ENCODE results near the gene GIMAP4. TPM values are rescaled to one million over a fixed set of nuclear protein-coding genes. Genes with fewer than 3 reads are reported as not detected.

GIMAP4 gene
- total and polyA plus RNA-seq, 8 donors: 0.89 to 79.9 (median 12.2) TPM; not detected in 1

GRCh38 chr7:150585199-150585598 lies 18.0 kb downstream of the GIMAP4 start:
- intact Hi-C loops (cut with DNase I; ENCODE audit: low total_unique reads): no loop called here
- peak overlapping the region in 1 of 5 donors; percentile 65 for H3K27ac ChIP-seq
- peaks cover 0 to 9% (median 0%) of the 10 kb centered on the region in 4 donors for H3K9me3 ChIP-seq
- DNase-seq: no peak
- no peaks in the 10 kb centered on the region for H3K36me3 ChIP-seq
- H3K4me1 ChIP-seq: peaks cover 0 to 26% (median 3%) of the 10 kb centered on the region in 4 donors
- no peaks in the 10 kb centered on the region for H3K27me3 ChIP-seq
- no peak overlapping the region for H3K4me3 ChIP-seq
- WGBS, 5 donors: 77 to 84% (median 78%) methylated on average over 7 of the region's 7 CpGs
- TF ChIP-seq EP300 (IDR thresholded peaks at IDR 0.05) (no peak), POLR2AphosphoS5 (IDR thresholded peaks at IDR 0.05) (no peak), POLR2A (IDR thresholded peaks at IDR 0.05) (no peak)
- TF ChIP-seq, protein P1, sequence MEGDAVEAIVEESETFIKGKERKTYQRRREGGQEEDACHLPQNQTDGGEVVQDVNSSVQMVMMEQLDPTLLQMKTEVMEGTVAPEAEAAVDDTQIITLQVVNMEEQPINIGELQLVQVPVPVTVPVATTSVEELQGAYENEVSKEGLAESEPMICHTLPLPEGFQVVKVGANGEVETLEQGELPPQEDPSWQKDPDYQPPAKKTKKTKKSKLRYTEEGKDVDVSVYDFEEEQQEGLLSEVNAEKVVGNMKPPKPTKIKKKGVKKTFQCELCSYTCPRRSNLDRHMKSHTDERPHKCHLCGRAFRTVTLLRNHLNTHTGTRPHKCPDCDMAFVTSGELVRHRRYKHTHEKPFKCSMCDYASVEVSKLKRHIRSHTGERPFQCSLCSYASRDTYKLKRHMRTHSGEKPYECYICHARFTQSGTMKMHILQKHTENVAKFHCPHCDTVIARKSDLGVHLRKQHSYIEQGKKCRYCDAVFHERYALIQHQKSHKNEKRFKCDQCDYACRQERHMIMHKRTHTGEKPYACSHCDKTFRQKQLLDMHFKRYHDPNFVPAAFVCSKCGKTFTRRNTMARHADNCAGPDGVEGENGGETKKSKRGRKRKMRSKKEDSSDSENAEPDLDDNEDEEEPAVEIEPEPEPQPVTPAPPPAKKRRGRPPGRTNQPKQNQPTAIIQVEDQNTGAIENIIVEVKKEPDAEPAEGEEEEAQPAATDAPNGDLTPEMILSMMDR (IDR thresholded peaks at IDR 0.05): no peak

DNA sequence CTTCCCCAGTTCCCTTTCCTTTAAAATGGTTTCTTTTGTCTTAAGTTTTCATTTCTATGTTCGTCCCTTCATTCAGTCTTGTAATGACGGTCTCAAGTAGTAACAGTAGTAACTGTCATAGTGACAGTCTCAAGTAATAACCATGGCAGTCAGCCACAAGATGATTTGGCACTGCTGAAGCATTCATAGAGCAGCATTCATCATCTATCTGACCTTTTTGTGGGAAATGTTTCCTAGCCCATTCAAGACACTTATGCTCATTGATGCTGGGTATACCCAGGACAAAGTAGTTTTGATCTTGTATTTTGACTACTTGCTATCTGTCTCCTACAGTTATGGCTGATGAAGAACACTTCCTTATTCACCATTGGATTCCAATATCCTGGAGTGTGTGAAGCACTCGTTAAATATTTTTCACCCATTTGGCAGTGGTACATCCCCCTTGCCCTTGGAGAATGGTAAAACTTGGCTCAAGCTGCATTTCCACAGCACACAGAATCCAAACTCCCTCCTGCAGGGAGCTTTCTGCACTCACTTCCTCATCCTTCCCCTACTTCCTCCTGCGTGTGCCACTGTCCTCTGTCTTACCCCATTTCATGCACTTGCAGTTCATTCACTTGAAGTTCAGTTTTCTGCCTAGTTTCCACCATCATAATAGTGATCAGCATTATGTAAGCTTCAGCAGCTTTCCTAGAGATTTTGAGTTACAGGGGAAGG lies 19.0 kb downstream of the GIMAP4 start:
- intact Hi-C loops (cut with DNase I; ENCODE audit: low total_unique reads): no loop called here
- peaks cover 0 to 18% (median 3%) of the 10 kb centered on the region in 4 donors for H3K4me1 ChIP-seq
- no peak for DNase-seq
- TF ChIP-seq POLR2AphosphoS5 (IDR thresholded peaks at IDR 0.05): no peak
- no peak for TF ChIP-seq EP300 (IDR thresholded peaks at IDR 0.05)
- TF ChIP-seq, protein P1 (IDR thresholded peaks at IDR 0.05): no peak
- no peak for TF ChIP-seq POLR2A (IDR thresholded peaks at IDR 0.05)
- no peaks in the 10 kb centered on the region for H3K27me3 ChIP-seq
- no peaks in the 10 kb centered on the region for H3K36me3 ChIP-seq
- WGBS, 5 donors: 49 to 72% (median 67%) methylated on average over 4 of the region's 4 CpGs
- peaks cover 0 to 2% (median 0%) of the 10 kb centered on the region in 4 donors for H3K9me3 ChIP-seq
- peak overlapping the region; percentile 30 to 65 (median 63) for H3K27ac ChIP-seq
- H3K4me3 ChIP-seq: no peak overlapping the region

DNA sequence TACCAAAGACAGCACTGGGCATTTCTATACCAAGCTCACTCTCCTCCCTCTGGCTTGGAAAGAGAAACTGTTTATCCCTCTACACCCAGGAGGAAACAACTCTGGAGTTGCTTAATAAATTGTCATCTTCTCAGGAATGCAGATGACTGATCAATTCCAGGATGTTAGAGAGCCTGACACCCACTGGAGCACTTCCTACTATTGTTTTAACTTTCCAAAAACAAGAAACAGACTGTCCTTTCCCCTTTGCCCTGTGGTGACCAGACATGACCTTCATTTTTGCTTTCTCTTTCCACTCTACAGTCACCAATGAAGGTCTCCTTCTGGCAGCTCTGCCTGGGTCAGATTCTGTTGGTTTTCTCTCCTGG lies 19.6 kb downstream of the GIMAP4 start:
- no peak overlapping the region for H3K4me3 ChIP-seq
- H3K9me3 ChIP-seq: peaks cover 0 to 6% (median 4%) of the 10 kb centered on the region in 4 donors
- TF ChIP-seq EP300 (IDR thresholded peaks at IDR 0.05): no peak
- TF ChIP-seq POLR2AphosphoS5 (IDR thresholded peaks at IDR 0.05): peak in 2 of 3 donors; percentile 8 to 39
- no peak for TF ChIP-seq POLR2A (IDR thresholded peaks at IDR 0.05)
- TF ChIP-seq, protein P1 (IDR thresholded peaks at IDR 0.05): no peak
- H3K4me1 ChIP-seq: peaks cover 0 to 18% (median 3%) of the 10 kb centered on the region in 4 donors
- DNase-seq: peak in 1 of 2 donors; percentile 30
- H3K36me3 ChIP-seq: no peaks in the 10 kb centered on the region
- intact Hi-C loops (cut with DNase I; ENCODE audit: low total_unique reads): no loop called here
- H3K27me3 ChIP-seq: no peaks in the 10 kb centered on the region
- peak overlapping the region; percentile 45 to 65 (median 63) for H3K27ac ChIP-seq

- intact Hi-C loops (cut with DNase I; ENCODE audit: low total_unique reads): no loop called here
- no peaks in the 10 kb centered on the region for H3K27me3 ChIP-seq
- no peak overlapping the region for H3K4me3 ChIP-seq
- TF ChIP-seq EP300 (IDR thresholded peaks at IDR 0.05) (no peak), POLR2AphosphoS5 (IDR thresholded peaks at IDR 0.05) (no peak), POLR2A (IDR thresholded peaks at IDR 0.05) (no peak)
- TF ChIP-seq, protein P1 (IDR thresholded peaks at IDR 0.05): no peak
- H3K36me3 ChIP-seq: no peaks in the 10 kb centered on the region
- 60 to 90% (median 79%) methylated on average over 1 of the region's 1 CpG for whole genome bisulfite sequencing, 5 donors
- H3K4me1 ChIP-seq: peaks cover 0 to 18% (median 3%) of the 10 kb centered on the region in 4 donors
- peaks cover 0 to 12% (median 11%) of the 10 kb centered on the region in 4 donors for H3K9me3 ChIP-seq
- H3K27ac ChIP-seq: peak overlapping the region in 4 of 5 donors; percentile 45 to 65 (median 64)
- no peak for DNase-seq
Measured at GRCh38 chr7:150587551-150587950, 20.4 kb downstream of the GIMAP4 start.
